ENCODE results near the gene HLA-DQB1. TPM values are rescaled to one million over a fixed set of nuclear protein-coding genes. Genes with fewer than 3 reads are reported as not detected.
A peak's percentile ranks its signal among the peaks of the same experiment; 100 is the strongest.

The HLA-DQB1 gene
- total RNA-seq, 1 experiment from 2014 or later = 2.1 TPM

DNA sequence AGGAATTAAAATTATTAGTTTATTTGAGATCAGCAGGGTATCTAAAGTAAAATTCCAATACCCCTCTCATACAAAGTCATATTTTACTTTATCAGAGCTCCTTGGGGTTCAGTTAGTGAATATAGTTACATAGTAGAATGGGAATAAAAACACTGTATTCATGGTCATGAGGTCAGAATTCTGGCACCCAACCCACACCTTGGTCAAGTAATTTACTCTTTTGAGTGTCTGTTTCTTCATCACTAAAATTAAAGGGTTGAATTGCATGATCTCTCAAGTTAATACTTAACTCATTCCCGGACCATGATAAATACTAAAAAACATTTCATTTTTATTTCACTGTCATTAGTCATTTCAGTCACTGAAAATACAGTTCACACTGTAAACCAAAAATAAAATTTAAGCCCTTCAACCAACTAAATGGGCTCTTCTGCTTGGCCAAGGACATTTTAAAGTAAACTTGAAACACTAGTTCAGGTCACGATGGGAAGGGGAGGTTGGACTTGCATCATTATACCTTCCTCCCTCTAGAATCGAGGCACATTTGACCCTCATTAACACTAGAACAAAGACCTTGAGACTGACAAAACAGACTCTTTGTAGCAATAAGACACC, 55.7 kb downstream of the HLA-DQB1 start:
- H3K4me3 ChIP-seq (replicated peaks in 1 of 2; ENCODE audit: low read depth in 1 of 2, low read length in 2 of 2) = no peak overlapping the region
- RAD21 ChIA-PET (ENCODE audit: low non-redundant PET in 1 of 2, low total read pairs in 2 of 2, uncharacterized antibody in 2 of 2, unreplicated experiment in 2 of 2) = no interaction called here
- ATAC-seq (no peak), DNase-seq (ENCODE audit: low read depth, low spot score) (no peak)
- TF ChIP-seq EGR1 (IDR thresholded peaks at IDR 0.05; ENCODE audit: low read depth) = no peak
- TF ChIP-seq CEBPB (IDR thresholded peaks at IDR 0.05; ENCODE audit: low read depth) = no peak
- TF ChIP-seq, protein P1, sequence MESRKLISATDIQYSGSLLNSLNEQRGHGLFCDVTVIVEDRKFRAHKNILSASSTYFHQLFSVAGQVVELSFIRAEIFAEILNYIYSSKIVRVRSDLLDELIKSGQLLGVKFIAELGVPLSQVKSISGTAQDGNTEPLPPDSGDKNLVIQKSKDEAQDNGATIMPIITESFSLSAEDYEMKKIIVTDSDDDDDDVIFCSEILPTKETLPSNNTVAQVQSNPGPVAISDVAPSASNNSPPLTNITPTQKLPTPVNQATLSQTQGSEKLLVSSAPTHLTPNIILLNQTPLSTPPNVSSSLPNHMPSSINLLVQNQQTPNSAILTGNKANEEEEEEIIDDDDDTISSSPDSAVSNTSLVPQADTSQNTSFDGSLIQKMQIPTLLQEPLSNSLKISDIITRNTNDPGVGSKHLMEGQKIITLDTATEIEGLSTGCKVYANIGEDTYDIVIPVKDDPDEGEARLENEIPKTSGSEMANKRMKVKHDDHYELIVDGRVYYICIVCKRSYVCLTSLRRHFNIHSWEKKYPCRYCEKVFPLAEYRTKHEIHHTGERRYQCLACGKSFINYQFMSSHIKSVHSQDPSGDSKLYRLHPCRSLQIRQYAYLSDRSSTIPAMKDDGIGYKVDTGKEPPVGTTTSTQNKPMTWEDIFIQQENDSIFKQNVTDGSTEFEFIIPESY (IDR thresholded peaks at IDR 0.05; ENCODE audit: extremely low read depth, insufficient replicate concordance, low read length) = no peak
- no peak for TF ChIP-seq ZNF274 (IDR thresholded peaks at IDR 0.05; ENCODE audit: low read depth, low read length)
- no peak for TF ChIP-seq CBX3 (IDR thresholded peaks at IDR 0.05; ENCODE audit: low read depth)
- TF ChIP-seq SP1 (IDR thresholded peaks at IDR 0.05; ENCODE audit: low read depth) = no peak
- TF ChIP-seq POLR2AphosphoS5 (IDR thresholded peaks at IDR 0.05; ENCODE audit: low read depth, low read length) = no peak
- TF ChIP-seq JUND (IDR thresholded peaks at IDR 0.05) = no peak
- TF ChIP-seq ZFX (IDR thresholded peaks at IDR 0.05) = no peak
- no peak for TF ChIP-seq TCF7L2 (IDR thresholded peaks at IDR 0.05; ENCODE audit: borderline replicate concordance, extremely low read depth, insufficient read depth, insufficient read length)
- TF ChIP-seq YY1 (IDR thresholded peaks at IDR 0.05; ENCODE audit: extremely low read depth, insufficient replicate concordance, low read depth, low read length) = no peak
- no peak overlapping the region for H3K9ac ChIP-seq (ENCODE audit: low read length)
- POLR2A ChIA-PET = no interaction called here
- no peaks in the 10 kb centered on the region for H3K9me2 ChIP-seq (ENCODE audit: insufficient read depth)
- H4K20me1 ChIP-seq (ENCODE audit: insufficient read depth) = no peaks in the 10 kb centered on the region
- H2AFZ ChIP-seq (ENCODE audit: low read depth, low read length, poor library complexity, severe bottlenecking) = peak overlapping the region; percentile 36
- CTCF ChIA-PET = no interaction called here
- BruUV-seq (replicated peaks) = no TSS peak
- peaks cover 0 to 10% of the 10 kb centered on the region in 2 experiments; a peak in 3 of 4 replicates for H3K4me1 ChIP-seq (ENCODE audit: control insufficient read depth in 1 of 2, insufficient read depth in 2 of 2, low read length in 2 of 2)
- no peaks in the 10 kb centered on the region for H3K9me3 ChIP-seq (ENCODE audit: control insufficient read depth in 1 of 2, insufficient read depth in 1 of 2, low read depth in 1 of 2, low read length in 2 of 2)
- peak overlapping the region; percentile 80; the same call in 1 of the 2 replicates for H3K4me2 ChIP-seq (ENCODE audit: low read length)
- intact Hi-C loops (cut with micrococcal nuclease) = no loop called here
- H3K27me3 ChIP-seq (ENCODE audit: insufficient read depth, low read length) = no peaks in the 10 kb centered on the region
- H3K27ac ChIP-seq (ENCODE audit: low read depth, low read length) = no peak overlapping the region
- no peaks in the 10 kb centered on the region for H3K36me3 ChIP-seq (ENCODE audit: control insufficient read depth in 1 of 2, insufficient read depth in 2 of 2, low read length in 2 of 2)
- H3K79me2 ChIP-seq (ENCODE audit: insufficient read depth, low read length) = no peaks in the 10 kb centered on the region

Measured in HCT116 (cell line).